Caco-2 (cell line): Measurements from ENCODE around the gene GPBP1. TPM values are rescaled to one million over a fixed set of nuclear protein-coding genes. Genes with fewer than 3 reads are reported as not detected.

Experiments
- BruUV-seq: library from RNA; stranded (reverse); fragments of 400-500 nt; replicated peaks from 2 replicates; lab custom pipeline; 2021; lab: Mats Ljungman, UMichigan
- CTCF ChIA-PET: fragments of 300-600 bp; sonication (Branson Sonifier 250); formaldehyde crosslinking; loops from one replicate; lab custom pipeline; 2022; ENCODE audit warnings: antibody characterized with exemption; lab: Charles Lee
- POLR2A ChIA-PET: fragments of 300-600 bp; sonication (Branson Sonifier 250); formaldehyde crosslinking; loops from one replicate; lab custom pipeline; 2022; ENCODE audit warnings: antibody characterized with exemption; lab: Charles Lee
- DNase-seq, 2 experiments: peaks; one replicate each; pipeline versions ENCODE4 v3.0.0 to v3.0.0-alpha.2; 2020 to 2022
- H3K27me3 ChIP-seq: replicated peaks from 2 replicates; pipeline ENCODE4 v1.6.0; 2011; ENCODE audit warnings: low read length; ENCODE audit not compliant: control insufficient read depth, insufficient read depth
- H3K36me3 ChIP-seq: 2 replicates; pipeline ENCODE4 v1.5.1; 2011; ENCODE audit warnings: low read length; ENCODE audit not compliant: control insufficient read depth, insufficient read depth
- H3K4me1 ChIP-seq: fragments of 250-450 bp; sonication (Bioruptor Pico); 2 replicates; pipeline ENCODE4 v1.5.1; 2020; ENCODE audit warnings: mild to moderate bottlenecking
- H3K4me3 ChIP-seq: 2 replicates; pipeline ENCODE4 v1.5.1; 2011; ENCODE audit warnings: low read depth, mild to moderate bottlenecking, control low read depth, low read length
- H3K9me3 ChIP-seq: fragments of 250-450 bp; sonication (Bioruptor Pico); 2 replicates; pipeline ENCODE4 v1.5.1; 2020; ENCODE audit warnings: mild to moderate bottlenecking, moderate library complexity
- H3K27ac Mint-ChIP-seq: one replicate; pipeline ENCODE4 v1.8.0; 2022; ENCODE audit warnings: mixed read lengths; ENCODE audit not compliant: unreplicated experiment
- H3K27me3 Mint-ChIP-seq: one replicate; pipeline ENCODE4 v1.8.0; 2022; ENCODE audit warnings: mixed read lengths; ENCODE audit not compliant: insufficient read depth, unreplicated experiment
- H3K36me3 Mint-ChIP-seq: one replicate; pipeline ENCODE4 v1.8.0; 2022; ENCODE audit warnings: mild to moderate bottlenecking, mixed read lengths; ENCODE audit not compliant: insufficient read depth, unreplicated experiment
- H3K4me1 Mint-ChIP-seq: one replicate; pipeline ENCODE4 v1.8.0; 2022; ENCODE audit warnings: low read depth, mixed read lengths; ENCODE audit not compliant: unreplicated experiment
- H3K4me3 Mint-ChIP-seq: one replicate; pipeline ENCODE4 v1.8.0; 2022; ENCODE audit warnings: mild to moderate bottlenecking, moderate library complexity, mixed read lengths; ENCODE audit not compliant: unreplicated experiment
- H3K9me3 Mint-ChIP-seq: one replicate; pipeline ENCODE4 v1.8.0; 2022; ENCODE audit warnings: mixed read lengths; ENCODE audit not compliant: unreplicated experiment
- CTCF ChIP-seq, 2 experiments: fragments of 200-600 bp in 1 of 2; IDR thresholded peaks; 1 replicate in 1 of 2; 2 replicates in 1 of 2; pipeline versions ENCODE4 v1.5.1 to v1.8.0; 2011 to 2022; ENCODE audit warnings: antibody characterized with exemption in 1 of 2, control low read depth in 1 of 2, inconsistent platforms in 1 of 2, low read depth in 1 of 2, low read length in 1 of 2, mild to moderate bottlenecking in 1 of 2, moderate library complexity in 1 of 2; ENCODE audit not compliant: insufficient read depth in 1 of 2, severe bottlenecking in 1 of 2, unreplicated experiment in 1 of 2
- intact Hi-C: fragments of 100-400 bp; cut with micrococcal nuclease; formaldehyde crosslinking; loops from one replicate; pipeline ENCODE4 v1.10.0; 2022; ENCODE audit not compliant: unreplicated experiment
- total RNA-seq: library from RNA; stranded (reverse); gene quantifications from 2 replicates; pipeline ENCODE4 v1.2.3, GENCODE V29; 2022

GPBP1 gene
- total RNA-seq, 1 experiment from 2014 or later: 100 TPM

GRCh38 chr5:57229313-57229712, 55.5 kb downstream of the GPBP1 start:
- POLR2A ChIA-PET: no interaction called here
- Histone ChIP-seq H3K36me3 (peaks cover 9% of the 10 kb centered on the region), H3K9me3 (no peaks in the 10 kb centered on the region), H3K4me1 (no peaks in the 10 kb centered on the region), H3K27me3 (no peaks in the 10 kb centered on the region), H3K4me3 (no peak overlapping the region)
- intact Hi-C loops: no loop called here
- no peak for DNase-seq
- BruUV-seq: no TSS peak
- H3K27me3 Mint-ChIP-seq: no peaks in the 10 kb centered on the region
- H3K36me3 Mint-ChIP-seq: peaks cover 73% of the 10 kb centered on the region
- no peaks in the 10 kb centered on the region for H3K4me1 Mint-ChIP-seq
- CTCF ChIA-PET: no interaction called here
- peaks cover 23% of the 10 kb centered on the region for H3K9me3 Mint-ChIP-seq
- no peak for TF ChIP-seq CTCF (IDR thresholded peaks at IDR 0.05; ENCODE audit: insufficient read depth in 1 of 2, low read depth in 1 of 2, low read length in 1 of 2, severe bottlenecking in 1 of 2, unreplicated experiment in 1 of 2)
- no peak overlapping the region for H3K4me3 Mint-ChIP-seq
- no peak overlapping the region for H3K27ac Mint-ChIP-seq

- H3K4me1 ChIP-seq: no peaks in the 10 kb centered on the region
- peaks cover 9% of the 10 kb centered on the region for H3K36me3 ChIP-seq
- H3K9me3 Mint-ChIP-seq: peaks cover 23% of the 10 kb centered on the region
- CTCF ChIA-PET: no interaction called here
- no peaks in the 10 kb centered on the region for H3K9me3 ChIP-seq
- H3K36me3 Mint-ChIP-seq: peaks cover 58% of the 10 kb centered on the region
- H3K4me3 ChIP-seq: no peak overlapping the region
- no peaks in the 10 kb centered on the region for H3K4me1 Mint-ChIP-seq
- intact Hi-C loops: no loop called here
- no peak overlapping the region for H3K4me3 Mint-ChIP-seq
- no TSS peak for BruUV-seq
- POLR2A ChIA-PET: no interaction called here
- H3K27me3 ChIP-seq: no peaks in the 10 kb centered on the region
- H3K27me3 Mint-ChIP-seq: no peaks in the 10 kb centered on the region
- no peak for TF ChIP-seq CTCF (IDR thresholded peaks at IDR 0.05; ENCODE audit: insufficient read depth in 1 of 2, low read depth in 1 of 2, low read length in 1 of 2, severe bottlenecking in 1 of 2, unreplicated experiment in 1 of 2)
- no peak for DNase-seq
- H3K27ac Mint-ChIP-seq: no peak overlapping the region
These were observed 57.7 kb downstream of the GPBP1 start for GRCh38 chr5:57231607-57232006.

DNA sequence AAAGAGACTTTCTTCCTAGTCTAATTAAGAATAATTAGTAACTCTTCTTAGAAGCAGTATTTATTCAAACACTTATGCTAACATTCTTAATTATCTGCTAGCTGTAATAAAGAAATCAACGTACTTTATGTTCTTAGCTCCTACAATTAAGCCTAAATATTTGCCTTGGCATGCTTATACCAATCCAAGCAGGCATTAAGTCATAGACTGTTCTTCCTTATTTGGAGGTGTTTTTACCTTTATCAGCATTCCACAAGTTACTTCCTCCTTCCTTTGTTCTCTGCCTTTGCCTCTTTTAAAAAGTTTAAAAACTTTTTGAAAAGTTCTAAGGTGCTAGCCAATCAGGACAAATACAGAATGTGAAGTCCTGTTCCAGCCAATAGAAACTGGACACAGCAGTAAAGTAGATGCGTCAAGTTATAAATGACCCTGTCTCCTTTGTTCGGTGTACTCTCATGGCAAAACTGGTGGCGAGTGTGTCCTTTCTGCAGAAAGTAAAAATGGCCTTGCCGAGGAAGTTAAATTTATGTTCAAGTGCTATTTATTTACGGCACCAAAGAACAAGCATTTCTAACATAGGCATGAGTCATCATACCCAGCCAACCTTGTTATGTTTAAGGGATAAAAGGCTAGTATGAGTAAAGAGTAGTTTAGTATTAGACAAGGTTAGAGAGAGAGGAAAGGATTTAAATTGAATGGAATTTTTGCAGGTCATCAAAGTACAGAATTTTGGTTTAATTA, 58.6 kb downstream of the GPBP1 start:
- H3K4me3 Mint-ChIP-seq: no peak overlapping the region
- Histone ChIP-seq H3K36me3 (peaks cover 9% of the 10 kb centered on the region), H3K4me3 (no peak overlapping the region), H3K9me3 (no peaks in the 10 kb centered on the region), H3K27me3 (no peaks in the 10 kb centered on the region), H3K4me1 (no peaks in the 10 kb centered on the region)
- ChIA-PET POLR2A (no interaction called here), CTCF (no interaction called here)
- H3K27ac Mint-ChIP-seq: no peak overlapping the region
- H3K36me3 Mint-ChIP-seq: peaks cover 66% of the 10 kb centered on the region
- TF ChIP-seq CTCF (IDR thresholded peaks at IDR 0.05; ENCODE audit: insufficient read depth in 1 of 2, low read depth in 1 of 2, low read length in 1 of 2, severe bottlenecking in 1 of 2, unreplicated experiment in 1 of 2): no peak
- no peaks in the 10 kb centered on the region for H3K4me1 Mint-ChIP-seq
- no TSS peak for BruUV-seq
- no peak for DNase-seq
- no peaks in the 10 kb centered on the region for H3K27me3 Mint-ChIP-seq
- peaks cover 23% of the 10 kb centered on the region for H3K9me3 Mint-ChIP-seq
- intact Hi-C loops: no loop called here
